Measurements from ENCODE around the gene PDGFA. TPM values are rescaled to one million over a fixed set of nuclear protein-coding genes. Genes with fewer than 3 reads are reported as not detected.

PDGFA gene
- total RNA-seq, 6 experiments from 2014 or later, result 7.1 to 8.7 (median 7.8) TPM

- no peak for DNase-seq
- peaks cover 11% of the 10 kb centered on the region for H3K27me3 Mint-ChIP-seq (ENCODE audit: insufficient read depth)
- no peak overlapping the region for H3K4me3 Mint-ChIP-seq
- TF ChIP-seq, protein P1, sequence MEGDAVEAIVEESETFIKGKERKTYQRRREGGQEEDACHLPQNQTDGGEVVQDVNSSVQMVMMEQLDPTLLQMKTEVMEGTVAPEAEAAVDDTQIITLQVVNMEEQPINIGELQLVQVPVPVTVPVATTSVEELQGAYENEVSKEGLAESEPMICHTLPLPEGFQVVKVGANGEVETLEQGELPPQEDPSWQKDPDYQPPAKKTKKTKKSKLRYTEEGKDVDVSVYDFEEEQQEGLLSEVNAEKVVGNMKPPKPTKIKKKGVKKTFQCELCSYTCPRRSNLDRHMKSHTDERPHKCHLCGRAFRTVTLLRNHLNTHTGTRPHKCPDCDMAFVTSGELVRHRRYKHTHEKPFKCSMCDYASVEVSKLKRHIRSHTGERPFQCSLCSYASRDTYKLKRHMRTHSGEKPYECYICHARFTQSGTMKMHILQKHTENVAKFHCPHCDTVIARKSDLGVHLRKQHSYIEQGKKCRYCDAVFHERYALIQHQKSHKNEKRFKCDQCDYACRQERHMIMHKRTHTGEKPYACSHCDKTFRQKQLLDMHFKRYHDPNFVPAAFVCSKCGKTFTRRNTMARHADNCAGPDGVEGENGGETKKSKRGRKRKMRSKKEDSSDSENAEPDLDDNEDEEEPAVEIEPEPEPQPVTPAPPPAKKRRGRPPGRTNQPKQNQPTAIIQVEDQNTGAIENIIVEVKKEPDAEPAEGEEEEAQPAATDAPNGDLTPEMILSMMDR (IDR thresholded peaks at IDR 0.05), result no peak
- no peaks in the 10 kb centered on the region; the same call in 1 of the 2 replicates for H3K9me3 Mint-ChIP-seq
- no peak overlapping the region for H3K27ac Mint-ChIP-seq
- 0 out of 2 replicates have a peak, but pooled peaks cover 6% of the 10 kb centered on the region for H3K4me1 Mint-ChIP-seq (ENCODE audit: low read depth)
- H3K36me3 Mint-ChIP-seq (ENCODE audit: low read depth), result no peaks in the 10 kb centered on the region
Measured at GRCh38 chr7:474605-475424, 44.8 kb downstream of the PDGFA start.

DNA sequence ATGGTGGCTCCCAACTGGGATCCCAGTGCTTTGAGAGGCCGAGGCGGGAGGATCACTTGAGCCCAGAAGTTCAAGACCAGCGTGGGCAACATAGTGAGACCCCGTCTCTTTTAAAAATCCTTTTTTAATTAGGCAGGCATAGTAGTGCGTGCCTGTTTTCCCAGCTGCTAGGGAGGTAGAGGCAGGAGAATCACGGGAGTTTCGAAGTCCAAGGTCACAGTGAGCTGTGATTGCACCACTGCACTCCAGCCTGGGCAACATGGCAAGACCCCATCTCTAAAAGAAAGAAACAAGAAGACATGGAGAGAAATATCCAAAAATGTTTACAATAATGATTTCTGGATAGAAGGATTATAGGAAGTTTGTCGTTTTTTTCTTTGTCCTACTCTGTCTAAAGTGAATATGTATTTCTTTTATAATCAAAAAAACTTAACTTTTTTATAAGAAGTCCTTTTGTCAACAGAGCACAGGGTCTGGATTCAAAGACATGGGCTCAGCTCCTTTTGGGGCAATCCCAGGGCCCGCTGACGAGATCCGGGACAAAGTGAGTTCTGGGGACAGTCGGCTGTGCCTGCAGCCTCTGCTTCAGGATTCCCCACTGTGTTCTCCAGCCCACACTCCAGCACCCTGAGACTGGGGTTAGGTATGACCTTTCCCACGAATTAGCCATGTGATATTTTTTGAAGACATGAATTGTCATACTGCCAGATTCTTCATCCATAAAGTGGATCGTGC, 45.6 kb downstream of the PDGFA start:
- H3K27ac Mint-ChIP-seq, result no peak overlapping the region

GRCh38 chr7:473211-473734, 46.4 kb downstream of the PDGFA start:
- H3K27ac Mint-ChIP-seq, result no peak overlapping the region
- no peaks in the 10 kb centered on the region for H3K36me3 Mint-ChIP-seq (ENCODE audit: low read depth)
- peaks cover 3% of the 10 kb centered on the region for H3K9me3 Mint-ChIP-seq
- H3K4me1 Mint-ChIP-seq (ENCODE audit: low read depth), result peaks cover 17% of the 10 kb centered on the region
- TF ChIP-seq, protein P1 (IDR thresholded peaks at IDR 0.05), result no peak
- DNase-seq, result no peak
- H3K4me3 Mint-ChIP-seq, result no peak overlapping the region
- H3K27me3 Mint-ChIP-seq (ENCODE audit: insufficient read depth), result peaks cover 5% of the 10 kb centered on the region; the same call in 1 of the 2 replicates

More for the DNA sequence above, 45.6 kb downstream of the PDGFA start:
- H3K27me3 Mint-ChIP-seq (ENCODE audit: insufficient read depth), result peaks cover 5% of the 10 kb centered on the region
- no peak overlapping the region for H3K4me3 Mint-ChIP-seq
- DNase-seq, result no peak
- no peaks in the 10 kb centered on the region; the same call in 1 of the 2 replicates for H3K9me3 Mint-ChIP-seq
- peaks cover 11% of the 10 kb centered on the region for H3K4me1 Mint-ChIP-seq (ENCODE audit: low read depth)
- H3K36me3 Mint-ChIP-seq (ENCODE audit: low read depth), result no peaks in the 10 kb centered on the region
- TF ChIP-seq, protein P1 (IDR thresholded peaks at IDR 0.05), result no peak

DNA sequence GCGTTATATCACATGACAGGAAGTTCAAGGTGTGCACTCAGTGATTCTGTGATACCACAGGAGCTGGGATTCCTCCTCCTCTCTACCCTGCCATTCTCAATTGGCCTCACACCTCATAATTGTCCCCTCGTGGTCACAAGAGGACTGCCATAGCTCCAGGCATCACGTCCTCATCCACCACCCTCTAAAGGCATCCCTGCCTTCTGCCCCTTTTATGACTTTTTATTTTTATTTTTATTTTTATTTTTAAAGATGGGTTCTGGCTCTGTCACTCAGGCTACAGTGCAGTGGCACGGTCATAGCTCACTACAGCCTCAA, 47.0 kb downstream of the PDGFA start:
- peaks cover 11% of the 10 kb centered on the region for H3K27me3 Mint-ChIP-seq (ENCODE audit: insufficient read depth)
- H3K9me3 Mint-ChIP-seq, result peaks cover 10% of the 10 kb centered on the region
- TF ChIP-seq, protein P1 (IDR thresholded peaks at IDR 0.05), result no peak
- no peak for DNase-seq
- H3K27ac Mint-ChIP-seq, result peak overlapping the region; percentile 58
- peaks cover 14% of the 10 kb centered on the region for H3K4me1 Mint-ChIP-seq (ENCODE audit: low read depth)
- no peak overlapping the region for H3K4me3 Mint-ChIP-seq
- peaks cover 6% of the 10 kb centered on the region for H3K36me3 Mint-ChIP-seq (ENCODE audit: low read depth)

- Mint-ChIP-seq H3K27ac (peak overlapping the region; percentile 58), H3K27me3 (ENCODE audit: insufficient read depth) (peaks cover 8% of the 10 kb centered on the region), H3K9me3 (peaks cover 14% of the 10 kb centered on the region)
Measured at GRCh38 chr7:471866-472639, 47.6 kb downstream of the PDGFA start.

More at GRCh38 chr7:471866-472639, 47.6 kb downstream of the PDGFA start:
- TF ChIP-seq, protein P1 (IDR thresholded peaks at IDR 0.05), result no peak
- no peak overlapping the region for H3K4me3 Mint-ChIP-seq
- DNase-seq, result peak; percentile 76
- peaks cover 6% of the 10 kb centered on the region for H3K36me3 Mint-ChIP-seq (ENCODE audit: low read depth)
- H3K4me1 Mint-ChIP-seq (ENCODE audit: low read depth), result peaks cover 12% of the 10 kb centered on the region
